A549 (cell line): ENCODE measurements around the gene AKT1S1.

Experiments
- EP300 ChIP-seq, 2 experiments: fragments of >200 bp; sonication (Bioruptor Twin); formaldehyde crosslinking; IDR thresholded peaks; 2 replicates in 1 of 2; 3 replicates in 1 of 2; pipeline ENCODE4 v1.6.1; 2016 to 2017
- HOXA7 ChIP-seq: fragments of 250-450 bp; sonication (Bioruptor Pico); IDR thresholded peaks from 2 replicates; pipeline ENCODE4 v1.5.0; 2020; ENCODE audit warnings: mild to moderate bottlenecking, moderate library complexity
- JUN ChIP-seq, 2 experiments: fragments of >200 bp; sonication (Bioruptor Twin); formaldehyde crosslinking; IDR thresholded peaks; 2 replicates in 1 of 2; 3 replicates in 1 of 2; pipeline ENCODE4 v1.6.1; 2016 to 2017
- POLR2A ChIP-seq: IDR thresholded peaks from 2 replicates; pipeline ENCODE4 v1.6.1; 2012; ENCODE audit warnings: mild to moderate bottlenecking, low read length
- RCOR1 ChIP-seq: fragments of 150-350 bp; IDR thresholded peaks from 2 replicates; pipeline ENCODE4 v1.6.1; 2014; ENCODE audit warnings: antibody characterized with exemption, low read length, low read depth
- TF ChIP-seq, protein P1 (sequence below): fragments of >200 bp; sonication (Bioruptor Twin); formaldehyde crosslinking; IDR thresholded peaks from 3 replicates; pipeline ENCODE4 v1.5.1; 2016
- TF ChIP-seq, protein P2 (sequence below): IDR thresholded peaks from 2 replicates; pipeline ENCODE4 v1.6.1; 2012

DNA sequence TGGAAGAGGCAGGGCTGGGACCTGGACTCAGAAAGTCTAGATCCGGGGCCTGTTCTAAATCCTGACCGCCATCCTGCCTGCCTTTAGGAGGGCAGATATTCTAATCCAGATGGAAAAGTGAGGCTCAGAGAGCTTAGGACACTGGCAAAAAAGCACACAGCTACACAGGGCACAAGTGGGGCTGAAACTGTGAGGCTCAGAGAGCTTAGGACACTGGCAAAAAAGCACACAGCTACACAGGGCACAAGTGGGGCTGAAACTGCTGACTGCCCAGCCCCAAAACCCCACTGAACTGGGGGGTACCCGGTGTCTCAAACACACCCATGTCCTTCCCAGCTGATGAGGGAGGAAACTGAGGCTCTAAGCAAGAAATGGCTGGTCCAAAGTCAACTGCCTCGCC lies 2.0 kb downstream of the AKT1S1 start:
- TF ChIP-seq HOXA7 (CRISPR knock-in tag) (no peak), RCOR1 (no peak), EP300 (IDR thresholded peaks at IDR 0.05) (no peak), POLR2A (no peak), JUN (IDR thresholded peaks at IDR 0.05) (no peak)
- TF ChIP-seq, protein P1, sequence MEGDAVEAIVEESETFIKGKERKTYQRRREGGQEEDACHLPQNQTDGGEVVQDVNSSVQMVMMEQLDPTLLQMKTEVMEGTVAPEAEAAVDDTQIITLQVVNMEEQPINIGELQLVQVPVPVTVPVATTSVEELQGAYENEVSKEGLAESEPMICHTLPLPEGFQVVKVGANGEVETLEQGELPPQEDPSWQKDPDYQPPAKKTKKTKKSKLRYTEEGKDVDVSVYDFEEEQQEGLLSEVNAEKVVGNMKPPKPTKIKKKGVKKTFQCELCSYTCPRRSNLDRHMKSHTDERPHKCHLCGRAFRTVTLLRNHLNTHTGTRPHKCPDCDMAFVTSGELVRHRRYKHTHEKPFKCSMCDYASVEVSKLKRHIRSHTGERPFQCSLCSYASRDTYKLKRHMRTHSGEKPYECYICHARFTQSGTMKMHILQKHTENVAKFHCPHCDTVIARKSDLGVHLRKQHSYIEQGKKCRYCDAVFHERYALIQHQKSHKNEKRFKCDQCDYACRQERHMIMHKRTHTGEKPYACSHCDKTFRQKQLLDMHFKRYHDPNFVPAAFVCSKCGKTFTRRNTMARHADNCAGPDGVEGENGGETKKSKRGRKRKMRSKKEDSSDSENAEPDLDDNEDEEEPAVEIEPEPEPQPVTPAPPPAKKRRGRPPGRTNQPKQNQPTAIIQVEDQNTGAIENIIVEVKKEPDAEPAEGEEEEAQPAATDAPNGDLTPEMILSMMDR = no peak
- TF ChIP-seq, protein P2, sequence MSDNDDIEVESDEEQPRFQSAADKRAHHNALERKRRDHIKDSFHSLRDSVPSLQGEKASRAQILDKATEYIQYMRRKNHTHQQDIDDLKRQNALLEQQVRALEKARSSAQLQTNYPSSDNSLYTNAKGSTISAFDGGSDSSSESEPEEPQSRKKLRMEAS = no peak
